Measurements from ENCODE around the gene PABPN1L.

The PABPN1L gene

DNA sequence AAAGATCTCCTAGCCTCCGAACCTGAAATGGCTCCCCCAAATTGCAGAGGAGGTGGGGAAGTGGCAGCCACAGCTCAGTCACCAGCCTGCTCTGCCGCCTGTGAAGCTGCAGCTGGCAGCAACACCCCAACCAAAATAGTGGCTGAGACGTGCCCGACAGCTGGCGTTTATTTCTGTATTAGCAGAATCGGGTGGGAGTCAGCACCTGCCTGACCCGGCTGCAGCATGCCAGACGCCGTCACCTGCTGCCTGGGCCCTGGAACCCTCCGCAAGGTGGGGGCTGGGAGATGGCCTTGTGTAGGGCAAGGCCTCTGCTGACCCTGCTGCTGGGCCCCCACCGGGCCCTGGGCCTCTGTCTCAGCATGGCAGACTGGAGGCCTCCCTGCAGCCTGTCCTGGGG is 17.5 kb upstream of the PABPN1L start:
- no peak for DNase-seq (ENCODE audit: low read depth)

DNA sequence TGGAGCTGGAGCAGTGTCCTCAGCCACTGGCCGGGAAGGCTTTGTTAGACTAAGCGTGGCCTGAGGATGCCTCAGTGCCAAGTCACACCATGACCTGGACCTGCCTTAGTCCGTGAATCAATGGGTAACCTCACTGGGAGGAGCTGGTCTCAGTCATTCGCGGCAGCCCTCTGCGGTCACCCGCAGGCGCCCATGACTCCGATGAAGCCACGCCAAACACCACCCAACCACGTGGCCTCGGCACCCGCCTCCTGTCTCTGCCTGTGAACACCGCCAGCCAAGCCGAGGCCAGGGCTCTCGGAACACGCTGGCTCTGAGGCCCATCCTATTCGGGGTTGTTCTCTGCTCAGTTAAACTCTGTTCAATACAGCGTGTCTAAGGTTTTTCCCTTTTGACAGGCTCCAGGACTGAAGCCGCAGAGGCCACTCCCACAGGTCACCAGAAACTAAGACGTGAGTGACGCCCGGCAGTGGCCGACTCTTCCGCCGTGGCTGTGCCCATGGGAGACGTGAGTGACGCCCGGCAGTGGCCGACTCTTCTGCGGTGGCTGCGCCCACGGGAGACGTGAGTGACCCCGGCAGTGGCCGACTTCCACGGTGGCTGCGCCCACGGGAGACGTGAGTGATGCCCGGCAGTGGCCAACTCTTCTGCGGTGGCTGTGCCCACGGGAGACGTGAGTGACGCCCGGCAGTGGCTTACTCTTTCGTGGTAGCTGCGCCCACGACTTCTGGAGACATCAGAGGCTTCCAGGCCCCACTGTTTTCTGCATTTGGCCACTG is 16.8 kb upstream of the PABPN1L start:
- no peak for DNase-seq (ENCODE audit: low read depth)

GRCh38 chr16:88882358-88883030 is 16.0 kb upstream of the PABPN1L start:
- DNase-seq (ENCODE audit: low read depth), result no peak

DNA sequence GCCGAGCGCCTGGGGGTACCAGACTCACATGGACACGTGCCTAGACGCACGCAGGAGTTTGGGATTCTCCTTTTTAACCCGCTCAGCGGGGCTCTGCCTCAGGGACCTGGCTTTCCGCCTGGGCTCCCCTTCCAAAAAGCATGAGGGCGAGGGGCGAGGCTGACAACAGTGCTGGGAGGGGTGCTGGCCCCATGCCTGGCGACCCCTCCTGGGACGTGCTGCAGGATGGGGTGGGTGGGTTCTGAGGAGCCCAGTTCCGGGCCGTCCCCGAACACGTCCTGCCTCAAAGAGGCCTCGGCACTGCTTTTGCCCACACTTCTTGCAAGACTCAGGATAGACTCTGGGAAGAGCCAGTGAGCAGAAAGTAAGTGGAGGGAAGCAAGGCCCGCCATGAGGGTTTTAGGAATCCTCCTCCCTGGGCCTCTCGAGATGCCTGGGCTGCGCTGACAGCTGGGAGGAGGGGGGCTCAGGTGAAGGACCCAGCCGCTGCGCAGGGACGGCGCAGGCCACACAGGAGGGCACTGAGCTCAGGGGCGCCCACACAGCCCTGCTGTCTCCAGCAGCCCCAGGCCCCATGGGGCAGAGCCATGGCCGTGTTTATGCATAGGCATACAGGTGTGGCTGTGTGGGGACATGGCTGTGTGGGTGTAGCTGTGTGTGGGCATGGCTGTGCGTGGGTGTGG is 15.4 kb upstream of the PABPN1L start:
- DNase-seq (ENCODE audit: low read depth), result no peak

- no peak for DNase-seq (ENCODE audit: low read depth)
Measured at GRCh38 chr16:88881007-88881615, 14.7 kb upstream of the PABPN1L start.

- no peak for DNase-seq (ENCODE audit: low read depth)
Measured at GRCh38 chr16:88880226-88881006, 14.0 kb upstream of the PABPN1L start.

- no peak for DNase-seq (ENCODE audit: low read depth)
Measured at GRCh38 chr16:88879788-88880055, 13.3 kb upstream of the PABPN1L start.

- no peak for DNase-seq (ENCODE audit: low read depth)
Measured at GRCh38 chr16:88878967-88879787, 12.7 kb upstream of the PABPN1L start.

- no peak for DNase-seq (ENCODE audit: low read depth)
Measured at GRCh38 chr16:88878356-88878755, 11.9 kb upstream of the PABPN1L start.

DNA sequence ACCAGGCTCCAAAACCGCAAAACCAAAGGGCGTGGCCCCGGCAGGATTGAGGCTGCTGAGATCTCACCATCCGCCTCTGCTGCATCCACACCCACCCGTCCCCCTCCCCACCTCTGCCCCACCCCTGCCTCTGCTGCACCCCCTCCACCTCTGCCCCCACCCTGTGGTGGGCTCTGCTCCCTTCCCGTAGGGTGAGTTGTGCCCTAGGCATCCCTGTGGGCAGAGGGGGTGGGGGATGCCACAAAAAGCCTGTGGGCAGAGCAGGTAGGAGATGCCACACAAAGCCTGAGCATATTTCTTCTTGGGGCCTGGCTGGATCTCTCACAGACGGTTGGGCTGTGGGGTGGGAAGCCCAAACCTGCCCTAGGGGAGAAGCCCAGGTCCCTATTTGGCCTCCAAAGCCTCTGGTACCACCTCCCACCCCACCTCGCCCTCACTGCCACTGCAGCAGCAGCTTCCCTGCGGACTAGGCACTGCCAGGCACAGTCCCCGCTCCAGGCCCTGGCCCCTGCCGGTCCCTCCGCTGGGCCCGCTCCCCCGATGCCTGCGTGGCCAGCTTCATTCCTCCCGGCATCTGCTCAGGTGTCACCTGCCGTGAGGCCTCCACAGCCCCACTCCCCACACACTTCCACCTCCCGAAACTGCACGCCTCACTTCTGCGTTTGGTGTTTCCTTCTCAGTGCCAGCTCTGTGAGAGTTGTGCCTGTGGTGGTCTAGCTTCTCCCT is 11.3 kb upstream of the PABPN1L start:
- DNase-seq (ENCODE audit: low read depth), result no peak

- no peak for DNase-seq (ENCODE audit: low read depth)
Measured at GRCh38 chr16:88876942-88877526, 10.6 kb upstream of the PABPN1L start.

GRCh38 chr16:88875703-88876234 is 9.3 kb upstream of the PABPN1L start:
- DNase-seq (ENCODE audit: low read depth), result no peak

DNA sequence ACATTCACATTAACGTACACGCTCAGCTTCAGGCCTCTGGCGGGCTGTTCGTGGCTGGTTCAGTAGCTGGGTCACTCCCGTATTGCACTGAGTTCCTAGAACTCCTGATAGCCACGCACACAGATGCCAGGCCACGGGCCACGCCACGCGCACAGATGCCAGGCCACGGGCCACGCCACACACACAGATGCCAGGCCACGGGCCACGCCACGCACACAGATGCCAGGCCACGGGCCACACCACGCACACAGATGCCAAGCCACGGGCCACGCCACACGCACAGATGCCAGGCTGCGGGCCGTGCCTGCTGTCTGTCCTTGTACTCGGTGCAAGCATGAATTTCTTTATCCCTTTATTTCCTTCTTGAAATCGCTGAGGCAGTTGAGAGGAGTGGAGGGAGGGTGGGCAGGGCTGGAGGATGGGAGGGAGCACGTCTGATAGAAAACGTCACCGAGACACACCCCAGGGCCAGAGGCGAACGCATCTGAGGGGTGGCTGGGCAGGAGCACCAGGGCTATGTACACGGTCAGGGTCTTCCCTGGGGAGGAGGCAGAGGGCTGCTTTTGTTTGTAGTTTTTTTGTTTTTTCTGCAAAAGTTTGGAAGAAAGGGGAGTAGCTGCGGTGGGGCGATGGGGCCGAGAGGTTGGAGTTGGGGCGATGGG is 8.6 kb upstream of the PABPN1L start:
- no peak for DNase-seq (ENCODE audit: low read depth)

DNA sequence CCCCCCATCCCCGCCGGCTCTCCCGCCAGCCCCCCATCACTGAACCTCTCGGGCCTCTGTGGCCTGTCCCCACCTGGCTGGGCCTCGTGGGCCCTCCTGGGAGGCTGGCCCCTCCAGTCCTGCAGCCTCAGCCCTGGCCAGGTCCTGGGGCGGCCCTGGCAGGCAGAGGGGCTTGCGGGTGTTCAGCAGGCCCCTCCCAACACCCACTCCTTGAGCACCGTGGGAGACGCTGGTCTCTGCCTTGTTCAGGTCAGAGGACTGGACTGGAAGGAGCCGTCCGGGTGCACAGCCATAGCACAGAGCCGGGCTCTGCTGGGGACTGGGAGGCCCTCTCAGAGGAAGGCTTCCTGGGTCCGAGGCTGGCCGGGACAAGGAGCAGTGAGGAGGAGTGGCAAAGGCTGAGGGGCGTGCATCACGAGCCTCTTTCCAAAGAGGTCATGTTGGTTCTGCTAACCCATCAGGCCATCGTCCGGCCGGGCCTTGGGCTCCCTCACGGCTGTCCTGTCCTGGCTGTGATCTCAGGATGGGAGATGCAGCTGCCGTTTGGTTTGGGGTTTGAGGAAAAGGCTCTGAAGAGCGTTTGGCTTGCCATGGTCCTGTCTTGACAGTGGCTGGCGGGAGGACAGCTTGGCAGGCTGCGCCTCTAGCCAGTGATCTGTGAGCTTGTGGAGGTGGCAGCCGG is 6.3 kb upstream of the PABPN1L start:
- no peak for DNase-seq (ENCODE audit: low read depth)

DNA sequence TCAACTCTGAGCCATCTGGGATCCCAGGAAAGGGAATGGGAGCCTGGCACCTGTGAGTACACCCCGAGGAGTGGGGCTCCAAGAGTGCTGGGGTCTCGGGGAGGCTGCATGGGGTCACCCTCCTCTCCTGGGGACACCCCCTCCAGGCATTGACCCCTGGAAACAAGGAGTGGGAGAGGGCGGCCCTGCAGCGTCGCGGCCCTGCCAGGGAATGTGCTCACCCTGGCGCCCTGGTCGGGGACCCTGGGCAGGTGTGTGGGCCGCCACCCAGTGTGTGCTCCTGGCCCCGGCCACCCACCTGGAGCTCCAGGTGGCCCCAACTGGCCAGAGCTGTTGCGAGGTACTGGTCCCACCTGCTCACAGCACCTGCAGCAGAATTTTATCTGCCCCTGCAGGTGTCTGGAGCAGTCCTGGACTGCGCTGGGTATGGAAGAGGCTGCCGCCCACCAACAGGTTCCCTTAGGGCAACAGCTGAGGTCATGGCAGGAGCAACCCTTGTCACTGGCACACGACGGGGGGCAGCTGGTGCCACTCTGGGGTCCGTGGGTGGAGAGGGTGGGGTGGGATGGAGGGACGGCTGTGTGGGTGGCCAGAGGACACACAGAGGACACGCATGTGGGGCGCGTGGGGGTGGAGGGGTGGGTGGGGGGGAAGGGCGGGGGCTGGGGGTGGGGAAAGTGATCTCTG is 5.4 kb upstream of the PABPN1L start:
- DNase-seq (ENCODE audit: low read depth), result no peak

DNA sequence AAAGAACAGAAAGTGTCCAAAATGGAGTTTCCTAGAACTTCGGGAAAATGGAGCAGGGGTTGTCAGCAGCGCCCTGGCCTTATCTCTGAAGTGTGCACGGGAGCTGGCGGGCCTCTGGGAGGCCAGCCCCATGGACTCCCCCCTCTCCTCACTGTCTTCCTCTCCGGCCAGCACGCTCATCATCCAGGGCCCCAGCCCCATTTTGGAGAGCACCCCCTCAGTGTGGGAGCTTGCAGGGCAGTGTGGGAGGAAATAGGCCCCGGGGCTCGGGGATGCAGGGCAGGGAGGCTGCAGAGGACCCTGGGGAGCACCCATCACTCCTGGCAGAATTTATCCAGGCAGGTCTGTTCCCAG is 4.9 kb upstream of the PABPN1L start:
- DNase-seq (ENCODE audit: low read depth), result no peak

- DNase-seq (ENCODE audit: low read depth), result no peak
Measured at GRCh38 chr16:88870608-88871348, 4.3 kb upstream of the PABPN1L start.

GRCh38 chr16:88869673-88869980 is 3.2 kb upstream of the PABPN1L start:
- DNase-seq (ENCODE audit: low read depth), result no peak

All from activated T-helper 9 cell treated with anti-CD3 and anti-CD28 coated beads, Interleukin-2, amount 50 U/mL, for 16 hours (primary cell).